ENCODE data around the gene ZNF337. TPM values are rescaled to one million over a fixed set of nuclear protein-coding genes. Genes with fewer than 3 reads are reported as not detected.

The ZNF337 gene
- total RNA-seq, 1 experiment from 2014 or later, result 11.4 TPM

GRCh38 chr20:25697132-25697446 is 436 bp upstream of the ZNF337 start:
- TF ChIP-seq ZFX (IDR thresholded peaks at IDR 0.05), result no peak

GRCh38 chr20:25695532-25696370 is 902 bp downstream of the ZNF337 start:
- no peaks in the 10 kb centered on the region for H3K36me3 ChIP-seq (ENCODE audit: control insufficient read depth in 1 of 2, insufficient read depth in 2 of 2, low read length in 2 of 2)
- CTCF ChIA-PET, result no interaction called here
- H2AFZ ChIP-seq (ENCODE audit: low read depth, low read length, poor library complexity, severe bottlenecking), result peak overlapping the region; percentile 13
- DNase-seq (ENCODE audit: low read depth, low spot score) (no peak), ATAC-seq (peak; percentile 12)
- H3K9me2 ChIP-seq (ENCODE audit: insufficient read depth), result no peaks in the 10 kb centered on the region
- H3K4me2 ChIP-seq (ENCODE audit: low read length), result peak overlapping the region; percentile 89
- H4K20me1 ChIP-seq (ENCODE audit: insufficient read depth), result no peaks in the 10 kb centered on the region
- peak overlapping the region; percentile 92 for H3K27ac ChIP-seq (ENCODE audit: low read depth, low read length)
- POLR2A ChIA-PET, result no interaction called here
- intact Hi-C loops (cut with micrococcal nuclease), result loop anchor here (1.0 to 10.0 kb wide), 2 partner anchors 72 to 151 kb away; no protein-coding TSS in a partner anchor
- H3K79me2 ChIP-seq (ENCODE audit: insufficient read depth, low read length), result peaks cover 23% of the 10 kb centered on the region
- H3K27me3 ChIP-seq (ENCODE audit: insufficient read depth, low read length), result no peaks in the 10 kb centered on the region
- H3K9me3 ChIP-seq (ENCODE audit: control insufficient read depth in 1 of 2, insufficient read depth in 1 of 2, low read depth in 1 of 2, low read length in 2 of 2), result no peaks in the 10 kb centered on the region
- peaks cover 5 to 6% of the 10 kb centered on the region in 2 experiments; a peak in 2 of 4 replicates for H3K4me1 ChIP-seq (ENCODE audit: control insufficient read depth in 1 of 2, insufficient read depth in 2 of 2, low read length in 2 of 2)
- peak overlapping the region; percentile 85 for H3K9ac ChIP-seq (ENCODE audit: low read length)
- TF ChIP-seq MAX (IDR thresholded peaks at IDR 0.05) (0 out of 2 replicates have a peak, but pooled peaks have one; percentile 13), ZBTB33 (IDR thresholded peaks at IDR 0.05; ENCODE audit: extremely low read depth, insufficient replicate concordance, low read length) (no peak)
- H3K4me3 ChIP-seq (replicated peaks in 1 of 2; ENCODE audit: low read depth in 1 of 2, low read length in 2 of 2), result peak overlapping the region; percentile 89 to 91
- BruUV-seq (replicated peaks), result TSS peak; percentile 42
- RAD21 ChIA-PET (ENCODE audit: low non-redundant PET in 1 of 2, low total read pairs in 2 of 2, uncharacterized antibody in 2 of 2, unreplicated experiment in 2 of 2), result no interaction called here

More at GRCh38 chr20:25697132-25697446, 436 bp upstream of the ZNF337 start:
- Histone ChIP-seq H3K27me3 (ENCODE audit: insufficient read depth, low read length) (no peaks in the 10 kb centered on the region), H3K4me2 (ENCODE audit: low read length) (peak overlapping the region; percentile 89), H3K36me3 (ENCODE audit: control insufficient read depth in 1 of 2, insufficient read depth in 2 of 2, low read length in 2 of 2) (no peaks in the 10 kb centered on the region), H3K27ac (ENCODE audit: low read depth, low read length) (no peak overlapping the region), H3K4me1 (ENCODE audit: control insufficient read depth in 1 of 2, insufficient read depth in 2 of 2, low read length in 2 of 2) (peaks cover 5 to 6% of the 10 kb centered on the region in 2 experiments; a peak in 2 of 4 replicates), H4K20me1 (ENCODE audit: insufficient read depth) (no peaks in the 10 kb centered on the region), H3K9me3 (ENCODE audit: control insufficient read depth in 1 of 2, insufficient read depth in 1 of 2, low read depth in 1 of 2, low read length in 2 of 2) (no peaks in the 10 kb centered on the region), H3K79me2 (ENCODE audit: insufficient read depth, low read length) (peaks cover 23% of the 10 kb centered on the region), H3K9ac (ENCODE audit: low read length) (peak overlapping the region; percentile 85; the same call in 1 of the 2 replicates), H3K4me3 (replicated peaks in 1 of 2; ENCODE audit: low read depth in 1 of 2, low read length in 2 of 2) (peak overlapping the region; percentile 89 to 91), H3K9me2 (ENCODE audit: insufficient read depth) (no peaks in the 10 kb centered on the region), H2AFZ (ENCODE audit: low read depth, low read length, poor library complexity, severe bottlenecking) (peak overlapping the region; percentile 85)
- intact Hi-C loops (cut with micrococcal nuclease), result loop anchor here (10.0 kb wide), 1 partner anchor 152 kb away; no protein-coding TSS in a partner anchor
- POLR2A ChIA-PET, result no interaction called here
- ATAC-seq (no peak), DNase-seq (ENCODE audit: low read depth, low spot score) (no peak)
- TSS peak; percentile 72 for BruUV-seq (replicated peaks)
- RAD21 ChIA-PET (ENCODE audit: low non-redundant PET in 1 of 2, low total read pairs in 2 of 2, uncharacterized antibody in 2 of 2, unreplicated experiment in 2 of 2), result no interaction called here
- CTCF ChIA-PET, result no interaction called here
